OCI-M2 (cell line): ENCODE measurements around the gene RIMBP2.

ENCODE experiments used
- DNase-seq: peaks from one replicate; lab custom pipeline; 2025; ENCODE audit not compliant: unreplicated experiment; lab: John Stamatoyannopoulos, UW

Gene RIMBP2

DNA sequence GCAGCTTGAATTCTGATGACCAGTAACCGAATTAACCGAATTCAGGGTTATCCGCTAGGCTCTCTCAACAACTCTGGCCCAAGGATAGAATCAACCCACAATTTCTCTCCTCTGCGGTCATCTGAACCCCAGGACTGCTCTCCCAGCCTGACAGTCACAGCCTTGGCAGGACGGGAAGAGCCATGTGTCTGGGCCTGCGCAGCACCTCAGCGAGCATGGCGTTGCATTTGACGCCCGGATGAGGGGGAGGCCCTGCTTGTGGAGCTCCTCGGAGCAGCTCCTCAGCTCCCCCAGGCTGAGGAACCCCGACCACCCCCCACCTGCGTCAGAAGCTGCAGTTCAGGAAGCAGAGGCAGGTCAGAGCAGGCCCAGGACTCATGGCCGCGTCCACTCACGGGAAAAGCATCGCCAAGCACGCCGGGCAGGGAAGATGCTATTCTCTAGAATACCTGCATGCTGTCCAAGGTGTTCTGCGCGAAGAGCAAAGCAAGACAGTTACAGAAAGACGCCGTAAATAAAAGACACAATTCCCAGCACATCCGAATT, 247.3 kb downstream of the RIMBP2 start:
- DNase-seq, result no peak

DNA sequence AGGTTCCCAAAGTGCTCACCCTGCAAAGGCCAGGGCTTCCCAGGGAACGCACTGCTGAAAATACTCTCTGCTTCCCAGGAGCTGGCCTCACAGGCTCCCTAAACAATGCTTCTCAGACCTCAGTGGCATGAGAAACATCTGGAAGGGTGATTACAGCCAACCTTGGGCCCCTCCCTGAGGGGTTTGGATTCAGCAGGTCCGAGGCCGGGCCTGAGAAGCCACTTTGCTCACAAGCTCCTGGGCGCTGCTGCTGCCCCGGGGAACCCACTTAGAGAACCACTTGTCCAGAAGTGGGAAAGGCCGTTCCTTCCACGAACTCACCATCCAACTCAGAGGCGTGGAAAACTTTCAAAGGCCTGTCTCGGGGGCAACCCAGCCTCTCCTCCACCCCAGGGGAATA, 247.9 kb downstream of the RIMBP2 start:
- no peak for DNase-seq

DNA sequence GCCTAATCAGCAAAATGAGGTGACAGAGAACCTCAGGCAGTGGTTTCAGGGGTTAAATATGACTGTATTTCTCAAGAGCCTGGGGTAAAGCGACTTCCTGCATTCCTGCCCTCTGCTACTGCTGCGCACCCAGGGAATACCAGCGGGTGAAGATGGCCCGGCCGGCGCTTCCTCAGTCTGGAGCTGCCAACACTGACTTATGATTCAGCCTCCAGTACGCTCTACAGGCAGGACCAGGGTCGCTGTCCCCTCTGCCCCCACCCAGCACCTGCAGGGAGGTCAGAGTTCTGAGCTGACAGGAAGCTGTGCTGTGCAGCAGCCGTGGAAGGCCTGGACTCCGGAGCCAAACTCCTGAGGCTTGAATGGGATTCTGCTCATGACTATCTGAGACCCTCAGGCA, 250.5 kb downstream of the RIMBP2 start:
- no peak for DNase-seq

DNA sequence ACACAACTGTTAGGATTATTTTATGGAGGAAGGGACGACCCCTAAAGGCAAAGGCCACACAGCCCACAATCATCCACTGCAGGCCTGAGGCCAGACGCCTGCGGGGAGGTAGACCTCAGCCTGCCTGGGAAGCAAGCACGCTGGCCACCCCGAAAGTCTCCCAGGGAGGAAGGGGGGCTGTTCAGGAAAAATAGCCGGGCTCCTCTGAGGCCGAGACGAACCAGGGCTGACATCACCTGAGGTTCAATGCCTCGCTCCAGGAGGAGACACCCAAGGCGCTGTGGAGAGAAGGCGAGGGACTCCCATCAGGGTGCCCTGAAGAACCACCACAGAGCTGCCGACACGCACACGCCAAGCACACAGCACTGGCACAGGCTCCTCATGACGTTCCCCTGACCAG, 251.1 kb downstream of the RIMBP2 start:
- DNase-seq, result no peak

DNA sequence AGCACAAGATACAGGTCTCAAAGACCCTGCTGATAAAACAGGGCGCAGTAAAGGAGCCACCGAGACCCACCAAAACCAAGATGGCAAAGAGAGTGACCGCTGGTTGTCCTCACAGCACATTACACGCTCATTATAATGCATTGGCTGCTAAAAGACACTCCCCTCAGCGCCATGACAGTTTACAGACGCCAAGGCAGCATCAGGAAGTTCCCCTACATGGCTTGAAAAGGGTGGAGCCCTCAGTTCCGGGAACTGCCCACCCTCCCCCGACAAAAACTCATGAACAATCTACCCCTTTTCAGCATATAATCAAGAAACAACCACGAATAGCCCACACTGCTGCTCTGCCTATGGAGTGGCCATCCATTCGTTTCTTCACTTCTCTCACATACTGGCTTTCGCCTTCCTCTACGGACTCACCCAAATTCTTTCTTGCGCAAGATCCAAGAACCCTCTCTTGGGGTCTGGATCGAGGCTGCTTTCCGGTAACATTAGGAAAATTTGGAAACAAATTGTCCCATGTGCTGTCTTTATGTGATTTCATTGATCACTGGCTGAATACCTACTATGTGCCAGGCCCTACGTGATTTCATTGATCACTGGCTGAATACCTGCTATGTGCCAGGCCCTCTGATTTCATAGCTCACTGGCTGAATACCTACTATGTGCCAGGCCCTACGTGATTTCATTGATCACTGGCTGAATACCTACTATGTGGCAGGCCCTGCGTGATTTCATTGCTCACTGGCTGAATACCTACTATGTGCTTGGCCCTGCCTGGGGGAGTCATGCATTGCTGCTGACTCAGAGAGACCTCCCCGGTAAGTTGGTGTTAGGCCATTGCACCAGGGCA, 252.1 kb downstream of the RIMBP2 start:
- DNase-seq, result no peak

DNA sequence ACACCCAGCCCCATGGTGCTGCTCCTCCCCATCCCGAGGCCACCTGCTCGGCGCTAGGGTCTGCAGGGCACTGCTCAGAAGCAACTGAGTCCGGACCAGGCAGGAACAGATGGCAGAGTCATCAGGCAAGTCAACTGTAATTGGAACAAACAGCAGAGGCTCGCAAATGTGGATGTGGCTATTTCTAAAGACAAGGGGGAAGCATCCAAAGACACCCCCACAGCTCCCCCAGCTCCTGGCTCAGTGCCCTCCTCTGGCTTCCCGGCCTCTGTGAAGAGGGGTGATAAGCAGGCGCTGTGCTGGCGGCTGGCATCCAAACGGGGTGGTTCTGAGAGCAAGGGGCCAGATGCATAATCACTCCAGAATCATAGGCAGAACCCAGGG, 252.8 kb downstream of the RIMBP2 start:
- no peak for DNase-seq

DNA sequence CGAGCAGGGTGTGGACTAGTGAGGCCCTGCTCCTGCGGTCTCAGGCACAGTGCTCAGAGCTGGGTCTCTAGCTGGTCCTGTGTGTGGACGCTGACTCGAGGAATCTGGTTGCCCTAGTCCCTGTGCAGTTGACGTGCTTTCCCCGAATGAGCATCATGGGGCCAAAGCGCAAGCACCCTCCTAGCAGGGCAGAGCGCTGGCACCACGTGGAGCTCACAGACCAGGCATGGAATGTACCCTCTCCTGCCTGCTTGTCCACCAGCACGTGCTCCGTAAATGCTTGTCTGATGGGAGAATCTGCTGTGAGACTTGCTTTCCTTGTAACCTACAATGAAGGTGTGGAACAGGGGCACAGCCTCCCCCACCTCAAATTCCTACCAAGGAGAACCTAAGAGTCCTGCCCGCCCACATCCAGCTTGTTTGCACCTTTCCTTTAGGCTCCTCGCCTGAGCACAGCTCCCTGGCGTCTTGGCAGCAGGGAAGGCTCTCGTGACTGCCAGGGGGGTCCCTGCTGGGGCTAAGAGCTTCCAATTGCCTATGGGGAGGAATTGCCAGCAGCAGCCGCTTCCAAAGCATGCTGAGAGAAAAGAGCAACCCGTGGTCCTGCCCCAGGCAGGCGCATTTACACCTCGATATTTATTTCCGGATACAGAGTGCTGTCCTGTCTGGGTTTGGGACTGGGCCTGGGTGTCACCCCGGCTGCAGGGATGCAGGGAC, 253.4 kb downstream of the RIMBP2 start:
- DNase-seq, result no peak

DNA sequence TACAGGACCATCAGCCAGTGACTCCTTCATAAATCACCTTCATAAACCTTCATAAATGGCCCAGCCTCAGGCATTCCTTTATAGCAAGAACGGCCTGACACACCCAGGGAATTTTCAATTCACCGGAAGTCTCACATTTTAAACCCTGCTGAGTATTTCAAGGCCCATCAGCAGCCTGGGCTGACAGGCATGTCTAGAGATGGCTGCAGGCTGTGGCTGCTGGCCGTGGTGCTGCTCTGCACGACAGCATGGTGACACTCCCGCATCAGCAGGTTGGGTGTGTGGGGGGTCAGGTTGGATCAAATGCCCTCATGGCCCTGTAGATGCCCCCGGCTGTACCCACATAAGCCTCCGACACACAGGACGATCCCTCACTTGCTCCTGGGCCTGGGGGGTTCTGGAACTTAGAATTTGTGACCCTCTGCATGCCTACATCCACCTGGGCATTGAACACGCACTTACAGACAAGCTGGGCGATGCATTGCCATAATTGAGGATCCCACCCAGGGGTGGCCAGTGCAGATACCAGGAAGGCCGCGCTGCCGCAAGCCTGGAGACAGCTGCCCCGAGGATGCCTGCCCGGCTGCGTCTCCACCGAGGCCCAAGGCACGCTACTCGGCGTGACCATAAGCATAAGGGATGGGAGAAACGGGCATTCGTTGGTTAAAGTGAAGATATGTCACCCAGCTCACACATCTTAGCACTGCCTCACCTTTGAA, 254.1 kb downstream of the RIMBP2 start:
- no peak for DNase-seq

DNA sequence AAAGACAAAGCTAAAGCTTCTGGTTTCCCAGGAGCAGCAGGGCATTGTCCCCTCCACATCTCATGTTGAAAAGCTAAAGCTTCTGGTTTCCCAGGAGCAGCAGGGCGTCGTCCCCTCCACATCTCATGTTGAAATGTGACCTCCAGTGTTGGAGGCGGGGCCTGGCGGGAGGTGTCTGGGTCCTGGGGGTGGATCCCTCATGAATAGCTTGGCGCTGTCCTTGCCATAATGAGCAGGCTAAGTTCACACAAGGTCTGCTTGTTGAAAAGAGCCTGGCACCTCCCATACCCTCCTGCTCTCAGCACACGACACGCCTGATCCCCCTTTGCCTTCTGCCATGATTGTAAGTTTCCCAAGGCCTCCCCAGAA, 254.7 kb downstream of the RIMBP2 start:
- no peak for DNase-seq

DNA sequence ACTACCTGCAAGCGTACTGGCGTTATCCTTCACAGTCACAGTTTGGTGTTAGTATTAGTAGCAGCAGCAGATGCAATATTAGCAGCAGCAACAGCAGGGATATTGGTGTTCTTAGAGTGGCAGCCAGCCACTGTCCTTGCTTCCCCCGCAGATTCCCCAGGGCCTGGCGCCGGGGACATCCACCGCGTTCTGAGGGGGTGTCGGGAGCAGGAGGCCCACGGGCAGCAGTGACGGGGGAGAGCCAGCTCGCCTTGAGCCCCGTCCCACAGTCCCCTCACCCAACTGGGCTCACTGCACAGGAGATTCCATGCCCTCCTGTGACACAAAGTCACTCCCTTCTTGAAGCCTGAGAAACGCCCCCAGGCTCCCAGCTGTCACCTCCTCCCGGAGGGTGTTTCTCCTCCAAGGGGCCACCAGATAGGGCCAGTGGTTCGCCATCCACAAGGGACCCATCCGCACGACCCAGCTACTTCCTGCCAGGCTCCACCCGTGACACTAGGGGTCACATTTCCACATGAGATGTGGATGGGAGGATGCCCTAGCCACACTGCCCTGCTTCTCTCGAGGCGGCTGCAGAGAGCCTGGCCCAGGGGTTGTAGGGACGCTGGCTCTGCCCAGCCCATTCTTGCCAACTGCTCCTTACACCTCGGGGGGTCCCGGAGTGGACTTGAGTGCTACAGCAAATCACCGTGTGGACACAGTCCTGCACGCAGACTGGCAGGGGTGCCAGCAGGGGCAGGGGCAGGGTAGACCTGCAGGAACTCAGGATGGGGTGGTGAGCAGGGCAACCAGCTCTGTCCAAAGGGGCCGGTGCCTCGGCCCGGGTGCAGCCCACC, 255.3 kb downstream of the RIMBP2 start:
- no peak for DNase-seq

DNA sequence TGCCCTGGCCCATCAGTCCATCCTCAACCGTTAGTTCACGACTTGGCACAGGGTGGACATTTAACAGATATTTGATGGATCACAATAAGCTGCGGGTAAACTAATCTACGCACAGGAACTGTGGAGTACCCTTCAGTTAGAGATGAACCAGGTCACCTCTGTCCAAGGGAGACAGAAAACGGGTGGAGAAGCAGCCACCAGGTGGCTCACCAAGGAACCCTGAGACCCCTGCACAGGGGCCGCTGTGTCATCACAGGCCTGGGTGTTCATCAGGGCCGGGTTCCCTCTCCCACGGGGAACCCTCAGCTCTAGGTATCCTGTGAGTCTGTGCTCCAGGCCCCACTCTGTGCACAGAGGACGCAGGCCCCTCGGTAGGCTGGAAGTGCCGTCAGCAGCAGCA, 256.2 kb downstream of the RIMBP2 start:
- no peak for DNase-seq

DNA sequence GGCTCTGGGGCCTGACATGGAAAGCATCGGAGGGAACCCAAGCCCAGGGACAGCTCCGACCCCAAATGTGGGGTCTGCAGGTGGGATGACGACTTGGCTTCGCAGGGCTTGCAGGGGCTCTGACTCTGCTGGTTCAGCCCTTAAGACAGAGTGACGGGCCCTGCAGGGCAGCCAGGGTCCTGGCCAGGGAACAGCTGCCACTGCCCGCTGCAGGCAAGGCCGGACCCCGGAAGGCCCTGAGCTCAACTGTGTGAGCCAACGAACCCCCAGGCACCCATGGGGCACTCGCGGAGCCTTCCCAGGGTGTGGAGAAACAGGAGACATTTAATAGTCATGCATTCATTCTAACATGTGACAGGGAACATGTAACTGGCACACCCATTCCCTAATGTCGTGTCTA, 257.8 kb downstream of the RIMBP2 start:
- DNase-seq, result no peak

DNA sequence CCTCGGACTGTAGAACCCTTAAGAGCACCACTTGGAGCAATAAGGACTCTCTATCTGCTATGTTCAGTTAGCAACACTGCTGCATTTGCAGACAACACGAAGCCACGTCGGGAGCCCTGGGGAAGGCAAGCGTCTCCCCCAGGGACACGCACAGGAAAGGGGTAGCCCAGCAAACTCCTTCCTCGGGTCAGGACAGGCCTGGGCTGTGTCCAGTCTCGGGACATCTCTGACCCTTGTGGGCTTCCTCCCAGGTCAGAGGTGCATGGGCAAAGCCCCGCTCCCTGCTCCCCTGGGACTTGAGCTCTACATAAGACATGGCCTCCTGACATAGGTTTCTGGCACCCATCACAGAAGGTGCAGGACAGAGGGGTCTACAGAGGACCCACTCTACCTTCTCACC, 258.9 kb downstream of the RIMBP2 start:
- DNase-seq, result no peak

DNA sequence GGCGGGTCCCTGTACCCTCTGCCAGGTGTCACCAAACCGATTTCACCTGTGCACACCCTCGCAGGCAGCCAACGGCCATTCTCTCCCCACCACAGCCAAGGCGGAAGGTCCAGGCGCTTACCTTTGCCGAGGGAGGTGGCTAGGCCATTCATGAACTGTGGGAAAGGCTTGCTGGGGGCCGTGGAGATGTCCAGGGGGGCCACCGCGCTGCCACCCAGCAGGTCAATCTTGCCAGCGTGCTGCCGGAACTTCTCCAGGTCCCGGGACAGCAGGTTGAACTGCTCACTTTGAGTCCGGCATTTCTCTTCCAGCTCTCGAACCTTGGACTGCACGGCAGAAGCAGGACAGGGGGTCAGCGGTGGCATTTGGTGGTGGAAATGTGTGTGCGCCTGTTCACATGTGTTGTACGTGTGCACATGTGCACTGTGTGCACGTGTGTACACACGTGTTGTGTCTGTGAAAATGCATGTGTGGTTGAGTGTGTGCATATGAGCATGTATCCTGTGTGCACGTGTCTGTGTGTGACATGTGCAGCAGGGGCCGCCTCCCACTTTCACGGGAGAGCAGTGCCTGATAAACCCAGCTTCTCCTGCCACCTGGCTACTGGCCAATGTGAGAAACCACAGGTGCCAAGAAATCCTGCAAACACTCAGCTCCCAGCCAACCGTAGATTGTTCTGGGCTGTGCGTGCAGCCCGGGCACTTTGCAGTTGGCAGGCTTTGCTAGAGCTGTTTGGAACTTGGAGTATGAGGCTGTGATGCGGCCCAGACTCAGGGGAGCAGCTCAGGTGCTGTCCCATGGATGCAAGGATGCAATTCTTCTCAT, 259.5 kb downstream of the RIMBP2 start:
- DNase-seq, result no peak

DNA sequence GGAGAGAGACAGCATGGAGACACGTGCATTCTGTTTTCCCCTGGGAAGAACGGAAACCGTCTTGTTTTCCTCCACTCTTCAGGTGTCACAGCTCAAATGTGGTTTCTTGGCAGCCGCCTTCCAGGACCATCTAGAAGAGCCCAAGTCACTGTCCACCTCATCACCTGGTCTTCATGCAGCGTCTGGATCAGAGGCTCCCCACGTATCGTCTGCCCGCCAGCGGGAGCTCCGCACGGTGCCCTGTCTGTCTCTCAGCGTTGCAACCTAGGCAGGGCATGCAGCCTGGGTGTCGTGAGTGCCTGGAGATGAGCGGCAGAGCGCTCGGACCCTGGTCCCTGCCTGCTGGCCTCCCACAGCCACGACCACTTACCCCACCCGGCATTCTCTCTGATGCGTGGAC, 260.9 kb downstream of the RIMBP2 start:
- no peak for DNase-seq

DNA sequence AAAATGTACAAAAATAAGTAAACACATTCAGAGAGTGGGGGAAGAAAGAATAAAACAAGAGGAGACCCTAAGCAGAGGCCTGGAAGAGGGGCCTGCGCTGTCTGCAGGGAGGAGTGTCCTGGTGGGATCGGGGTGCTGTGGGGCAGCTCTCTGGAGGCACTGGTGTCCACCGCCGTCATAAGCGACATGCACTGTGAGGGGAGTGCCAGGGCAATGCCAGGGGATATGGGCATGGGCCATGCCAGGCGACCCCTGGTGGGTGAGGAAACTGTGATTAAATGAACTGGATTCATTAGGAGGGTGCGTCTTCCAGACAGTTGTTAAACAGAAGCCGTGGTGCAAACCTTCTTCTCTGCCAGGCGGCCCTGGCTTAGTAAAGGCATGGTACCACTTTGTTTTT, 261.8 kb downstream of the RIMBP2 start:
- DNase-seq, result no peak

DNA sequence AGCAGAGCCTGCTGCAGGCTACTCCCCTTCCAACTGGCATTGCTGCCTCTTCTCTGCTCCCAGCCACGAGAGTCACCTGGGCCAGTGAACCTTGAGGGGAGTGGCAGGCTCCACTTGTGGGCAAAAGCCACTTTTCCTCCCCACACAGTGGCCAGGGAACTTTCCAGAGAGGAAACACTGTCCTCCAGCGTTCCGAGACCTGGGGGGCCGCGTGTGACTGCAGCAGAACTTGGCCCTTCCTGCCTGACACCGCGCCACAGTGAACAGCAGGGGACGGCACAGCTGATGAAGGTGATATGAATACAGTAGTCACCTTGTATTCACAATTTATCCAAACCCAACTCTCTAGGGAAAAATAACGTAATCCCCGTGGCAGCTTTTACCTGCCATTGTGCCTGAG, 263.6 kb downstream of the RIMBP2 start:
- no peak for DNase-seq

DNA sequence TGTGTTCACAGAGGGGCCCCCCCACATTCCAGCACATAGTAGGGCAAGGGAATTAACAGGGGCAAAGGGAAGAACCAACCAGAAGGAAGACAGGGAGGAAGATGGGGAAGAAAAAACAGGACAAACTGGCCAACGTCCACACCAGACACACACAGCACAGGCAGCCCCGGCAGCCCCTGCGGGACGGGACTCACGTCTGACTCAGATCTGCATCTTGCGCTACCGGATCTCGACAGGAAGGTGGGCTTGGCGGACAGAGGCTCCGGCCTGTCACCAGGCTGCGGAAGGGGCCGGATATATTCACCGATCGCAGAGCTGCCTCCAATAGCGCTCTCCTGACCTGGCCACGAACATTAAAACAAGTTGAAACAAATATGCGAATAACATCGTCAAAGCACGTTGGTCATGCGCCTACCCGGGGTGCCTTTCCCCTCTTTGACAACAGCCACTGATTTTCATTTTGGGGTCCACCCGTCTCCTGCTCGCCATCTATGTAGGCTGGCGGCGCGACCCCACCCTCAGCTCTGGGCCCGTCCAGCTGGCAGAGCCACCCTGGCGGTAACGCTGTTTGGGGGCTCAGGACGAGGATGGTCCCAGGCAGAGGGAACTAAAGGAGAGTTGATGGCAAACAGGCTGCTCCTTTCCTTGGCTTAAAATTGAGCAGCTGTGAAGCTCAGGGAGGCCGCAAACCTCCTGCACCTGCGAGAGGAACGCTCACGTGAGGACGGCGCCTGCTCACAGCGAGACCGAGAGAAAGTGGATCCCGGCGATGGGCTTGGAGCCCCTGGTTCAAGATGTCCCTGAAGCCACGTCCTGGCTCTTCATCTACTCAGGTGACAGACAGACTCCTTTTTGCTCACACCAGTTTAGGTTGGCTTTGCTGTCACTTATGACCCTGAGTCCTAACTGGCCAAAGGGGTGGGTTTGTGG, 264.8 kb downstream of the RIMBP2 start:
- no peak for DNase-seq

DNA sequence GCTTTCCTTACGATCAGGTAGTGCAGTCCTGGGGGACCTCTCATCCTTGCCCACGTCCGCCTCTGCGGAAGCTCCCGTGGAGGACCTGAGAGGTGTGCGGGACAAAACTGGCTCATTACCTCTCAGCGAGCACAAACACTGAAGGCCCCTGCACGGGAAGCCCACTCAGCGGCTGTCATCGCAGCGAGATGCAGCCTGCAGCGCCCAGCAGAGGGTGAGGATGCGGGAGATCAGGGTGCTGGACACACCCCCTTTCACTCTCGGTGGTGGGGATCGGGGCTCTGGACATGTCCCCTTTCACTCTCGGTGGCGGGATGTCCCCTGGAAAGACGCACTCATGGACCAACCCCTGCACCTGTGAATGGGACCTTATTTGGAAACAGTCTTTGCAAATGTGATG, 266.8 kb downstream of the RIMBP2 start:
- DNase-seq, result no peak
